GF-D8 (cell line): ENCODE results near the gene METTL1.
"Not testable (repeated sequence)": the region's sequence is repeated elsewhere in the genome, so short reads cannot be mapped to it uniquely, and the experiment has no call there.

Experiments
- DNase-seq: peaks from one replicate; lab custom pipeline; 2025; lab: John Stamatoyannopoulos, UW

Gene METTL1

DNA sequence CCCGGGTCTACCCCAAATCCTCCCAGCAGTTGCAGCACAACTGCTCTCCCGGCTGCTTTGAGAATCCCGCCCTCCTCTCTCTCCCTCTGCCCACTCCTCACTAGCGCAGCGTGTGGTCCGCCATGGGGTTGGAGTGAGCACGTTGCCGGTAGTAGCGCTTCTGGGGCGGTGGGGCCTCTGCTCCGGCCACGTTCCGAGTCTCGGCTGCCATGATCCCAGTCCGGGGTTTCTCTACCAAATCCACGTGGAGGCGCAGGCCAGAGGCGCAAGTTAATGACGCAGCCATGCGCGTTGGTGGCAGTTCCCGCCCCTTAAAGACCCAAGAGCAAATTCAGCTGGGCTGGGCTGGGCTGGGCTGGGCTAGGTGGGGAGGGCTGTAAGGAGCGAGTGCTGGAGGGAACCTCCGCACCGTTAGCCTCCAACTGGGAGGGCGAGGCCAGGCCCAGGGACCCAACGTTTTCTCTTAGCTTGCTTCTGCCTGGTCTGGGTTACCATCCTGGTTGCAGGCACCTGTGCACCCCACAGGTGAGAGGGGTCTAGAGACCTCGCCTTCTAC is at the start of gene METTL1:
TSS of gene METTL1 (minus strand) at position 233 of the 556 bp plus-strand sequence. CDS start at position 211, 22 bp downstream.
- DNase-seq: peak; percentile 88

DNA sequence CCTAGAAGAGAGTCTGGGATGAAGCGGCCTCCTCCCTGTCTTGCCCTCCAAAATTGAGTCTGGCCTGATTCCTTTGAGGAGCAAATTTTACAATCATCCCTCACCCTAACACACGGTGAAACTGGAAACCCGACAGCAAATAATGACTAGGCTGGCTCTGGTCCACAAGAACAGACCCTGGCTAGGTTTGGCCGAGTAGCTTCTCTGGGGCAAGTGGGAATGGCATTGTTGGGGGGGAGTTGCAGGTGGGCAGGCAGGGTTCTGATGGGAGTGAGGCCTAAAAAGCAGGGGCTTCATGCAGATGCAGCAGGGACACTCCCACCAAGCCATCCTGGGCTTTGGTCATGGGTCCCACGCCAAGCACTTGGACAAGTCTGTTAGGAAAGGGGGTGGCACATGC is 49.1 kb upstream of the METTL1 start:
- not testable (repeated sequence) for DNase-seq

DNA sequence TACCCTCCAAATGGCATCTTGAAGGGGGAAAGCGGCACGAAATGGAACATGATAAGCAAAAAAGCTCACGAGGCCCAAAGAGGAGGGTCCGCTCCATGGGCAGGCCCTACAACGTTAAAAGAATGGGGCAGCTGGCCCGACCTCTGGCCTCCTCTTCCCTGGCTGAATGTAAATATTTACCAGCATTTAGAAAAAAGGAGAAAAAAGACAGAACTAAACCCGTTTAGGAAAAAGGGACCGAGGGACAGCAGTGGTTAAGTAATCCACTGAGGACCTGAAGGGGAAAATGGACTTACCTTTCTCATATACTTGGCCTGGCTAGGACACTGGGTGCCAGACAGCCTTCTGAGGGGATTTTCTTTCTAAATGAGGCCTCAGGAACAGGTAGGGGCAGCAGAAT is 48.2 kb upstream of the METTL1 start:
- DNase-seq: not testable (repeated sequence)

DNA sequence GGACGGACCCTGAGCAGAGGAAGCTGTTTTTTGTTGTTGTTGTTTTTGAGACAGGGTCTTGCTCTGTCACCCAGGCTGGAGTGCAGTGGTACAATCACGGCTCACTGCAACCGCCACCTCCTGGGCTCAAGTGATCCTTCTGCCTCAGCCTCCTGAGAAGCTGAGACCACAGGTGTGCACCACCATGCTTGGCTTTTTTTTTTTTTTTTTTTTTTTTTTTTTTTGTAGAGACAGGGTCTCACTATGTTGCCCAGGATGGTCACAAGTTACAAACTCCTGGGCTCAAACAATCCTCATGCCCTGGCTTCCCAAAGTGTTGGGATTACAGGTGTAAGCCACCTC is 46.1 kb upstream of the METTL1 start:
- not testable (repeated sequence) for DNase-seq

DNA sequence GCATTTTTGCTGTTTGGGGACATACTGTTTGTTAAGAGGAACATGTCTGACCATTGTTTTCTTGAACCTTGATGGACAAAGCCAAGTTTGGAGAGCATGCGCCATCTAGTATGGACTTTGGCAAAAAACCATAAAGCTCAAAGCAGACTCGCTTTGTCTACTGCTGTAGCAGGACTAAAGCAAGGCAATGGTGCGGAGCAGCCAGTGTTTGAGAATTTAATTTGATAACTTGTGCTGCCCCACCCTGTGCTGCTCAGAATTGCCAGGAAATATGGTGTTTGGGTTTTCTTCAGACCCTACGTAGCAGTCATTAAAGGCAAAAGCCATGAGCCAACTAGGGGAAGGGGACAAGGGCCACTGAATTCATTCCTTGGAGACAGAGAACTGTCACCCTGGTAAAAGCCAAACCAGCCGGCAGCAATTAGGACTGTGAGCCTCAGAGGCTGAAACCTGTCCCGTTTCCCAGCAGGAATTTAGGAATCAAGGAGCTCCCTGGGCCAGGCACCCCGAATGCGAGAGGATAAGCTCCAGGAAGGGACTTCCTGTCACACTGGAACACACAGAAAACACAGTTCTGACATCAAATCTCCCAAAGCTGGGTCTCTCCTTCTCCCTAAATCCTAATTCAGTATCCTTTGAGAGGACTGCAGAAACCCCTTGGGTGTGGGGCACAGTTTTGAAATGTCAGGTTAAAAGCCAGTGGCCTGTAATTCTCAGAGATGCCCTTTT is 45.5 kb upstream of the METTL1 start:
- no peak for DNase-seq

DNA sequence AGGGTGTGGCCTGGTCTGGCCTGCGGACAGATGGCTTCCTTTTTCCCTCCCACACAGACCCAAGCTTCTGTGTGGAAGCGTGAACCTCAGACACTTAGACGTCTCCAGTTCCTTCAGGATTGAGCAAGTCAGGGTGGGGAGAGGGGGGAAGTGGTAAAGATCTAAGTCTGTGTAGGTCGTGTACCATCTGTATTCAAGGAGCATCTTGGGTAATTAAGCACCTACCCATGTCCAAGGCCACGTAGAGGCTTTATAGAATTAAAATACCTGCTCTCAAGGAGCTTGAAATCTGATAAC is 44.9 kb upstream of the METTL1 start:
- peak; percentile 90 for DNase-seq

DNA sequence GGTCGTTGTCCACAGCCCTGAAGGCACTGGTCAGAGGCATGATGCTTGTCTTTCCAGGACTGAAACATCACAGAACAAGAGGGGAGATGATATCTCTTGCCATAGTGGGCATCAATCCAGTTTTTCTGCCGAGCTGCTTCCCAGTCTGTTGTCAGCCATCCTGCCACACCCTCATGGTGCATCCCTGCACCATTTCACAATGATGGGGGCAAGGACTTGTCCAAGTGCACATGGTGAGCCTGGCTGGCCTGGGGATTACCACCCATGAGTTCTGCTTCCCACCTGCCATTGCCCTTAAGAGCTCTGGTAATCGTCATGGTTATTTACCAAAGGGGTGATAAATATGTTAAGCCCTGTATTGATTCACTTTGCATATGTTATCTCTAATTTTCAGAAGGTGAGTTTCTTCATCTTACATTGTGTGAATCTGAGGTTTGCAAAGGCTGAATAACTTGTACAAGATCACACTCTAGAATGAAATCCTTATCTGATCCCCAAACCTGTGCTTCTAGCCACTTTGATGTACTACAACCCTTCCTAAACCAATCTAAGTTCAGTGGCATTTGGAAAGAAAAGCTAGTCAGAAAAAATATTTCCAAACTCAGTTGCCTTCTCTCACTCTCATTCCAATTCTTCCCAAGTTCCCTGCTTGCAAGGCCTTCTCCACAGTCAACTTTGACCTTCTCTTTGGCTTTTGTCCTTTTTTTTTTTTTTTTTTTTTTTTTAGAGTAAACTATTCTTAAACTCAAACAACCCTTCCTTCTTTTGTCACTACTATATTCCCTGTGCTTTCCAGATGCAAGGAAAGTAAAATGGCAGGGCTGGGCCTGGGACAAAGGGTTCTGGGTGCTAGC is 44.3 kb upstream of the METTL1 start:
- no peak for DNase-seq

DNA sequence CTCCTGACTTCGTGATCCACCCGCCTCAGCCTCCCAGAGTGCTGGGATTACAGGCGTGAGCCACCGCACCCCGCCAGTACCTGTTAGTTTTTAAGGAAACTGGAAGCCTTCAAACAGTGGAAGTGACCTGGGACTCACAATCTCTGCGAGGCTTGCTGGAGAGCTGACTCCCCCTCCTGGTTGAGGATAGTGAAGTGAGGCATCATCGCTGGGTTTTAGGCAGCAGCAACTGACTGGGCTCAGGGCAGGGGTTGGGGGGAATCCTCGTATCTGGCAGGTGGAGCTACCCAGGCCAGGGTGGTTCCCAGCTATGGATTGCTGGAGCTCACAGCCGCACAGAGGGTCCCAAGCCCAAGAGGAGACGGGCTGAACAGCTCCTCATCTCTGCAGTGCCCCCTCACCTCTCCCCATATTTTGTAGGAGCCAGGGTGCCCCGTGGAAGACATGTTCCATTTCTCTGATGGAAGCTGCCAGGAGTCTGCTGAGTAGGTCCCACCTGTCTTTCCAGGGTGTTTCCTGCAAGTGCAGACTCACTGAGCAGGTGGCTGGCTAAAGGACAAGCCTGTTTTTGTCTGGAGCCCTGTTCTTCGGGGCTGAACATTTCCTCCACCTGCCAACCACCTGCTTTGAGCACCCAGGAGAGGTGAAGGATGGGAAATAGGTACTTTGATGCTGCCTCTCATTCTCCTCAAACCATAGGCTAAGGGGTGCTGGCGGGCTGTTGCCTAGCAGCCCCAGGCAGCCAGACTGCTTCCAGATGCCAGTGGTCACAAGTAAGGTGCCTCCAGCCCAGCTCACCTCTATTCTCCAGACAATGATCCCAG is 43.5 kb upstream of the METTL1 start:
- DNase-seq: no peak

DNA sequence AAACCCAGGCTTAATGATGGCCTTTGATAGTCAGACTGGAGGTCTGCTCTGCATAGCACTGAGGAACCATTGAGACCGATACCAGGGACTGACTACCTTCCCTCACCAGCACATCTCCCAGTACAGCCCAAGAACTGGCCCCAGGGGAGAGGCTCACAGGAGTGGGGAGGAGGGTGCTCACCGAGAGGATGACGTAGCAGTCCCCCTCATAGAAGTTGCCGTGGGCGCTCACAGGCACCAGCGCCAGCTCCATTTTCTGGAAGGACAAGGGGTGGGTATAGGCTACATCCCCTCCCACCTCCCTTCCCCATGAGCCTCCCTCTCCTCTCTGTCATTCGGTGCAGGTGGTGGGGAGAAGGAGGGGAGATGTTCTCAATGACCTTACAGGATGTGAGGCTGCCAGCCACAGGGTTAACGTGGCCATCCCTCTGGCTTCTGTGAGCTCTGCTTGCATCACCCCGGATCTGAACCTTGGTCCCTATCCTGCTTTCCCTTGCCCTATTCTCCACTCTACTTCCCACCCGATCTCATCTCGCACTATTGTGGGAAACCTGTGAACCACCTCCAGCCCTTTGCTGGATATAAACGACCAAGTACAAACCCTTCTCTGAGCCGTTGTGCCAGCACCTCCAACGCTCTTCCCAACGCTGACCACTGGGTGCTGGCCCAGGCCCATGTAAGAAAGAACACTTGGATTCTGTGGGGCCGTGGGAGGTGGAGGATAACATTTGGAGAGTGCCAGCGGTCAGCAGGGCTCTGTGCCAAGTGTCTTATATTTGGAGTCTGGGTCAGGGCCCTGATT is 42.3 kb upstream of the METTL1 start:
- no peak for DNase-seq

DNA sequence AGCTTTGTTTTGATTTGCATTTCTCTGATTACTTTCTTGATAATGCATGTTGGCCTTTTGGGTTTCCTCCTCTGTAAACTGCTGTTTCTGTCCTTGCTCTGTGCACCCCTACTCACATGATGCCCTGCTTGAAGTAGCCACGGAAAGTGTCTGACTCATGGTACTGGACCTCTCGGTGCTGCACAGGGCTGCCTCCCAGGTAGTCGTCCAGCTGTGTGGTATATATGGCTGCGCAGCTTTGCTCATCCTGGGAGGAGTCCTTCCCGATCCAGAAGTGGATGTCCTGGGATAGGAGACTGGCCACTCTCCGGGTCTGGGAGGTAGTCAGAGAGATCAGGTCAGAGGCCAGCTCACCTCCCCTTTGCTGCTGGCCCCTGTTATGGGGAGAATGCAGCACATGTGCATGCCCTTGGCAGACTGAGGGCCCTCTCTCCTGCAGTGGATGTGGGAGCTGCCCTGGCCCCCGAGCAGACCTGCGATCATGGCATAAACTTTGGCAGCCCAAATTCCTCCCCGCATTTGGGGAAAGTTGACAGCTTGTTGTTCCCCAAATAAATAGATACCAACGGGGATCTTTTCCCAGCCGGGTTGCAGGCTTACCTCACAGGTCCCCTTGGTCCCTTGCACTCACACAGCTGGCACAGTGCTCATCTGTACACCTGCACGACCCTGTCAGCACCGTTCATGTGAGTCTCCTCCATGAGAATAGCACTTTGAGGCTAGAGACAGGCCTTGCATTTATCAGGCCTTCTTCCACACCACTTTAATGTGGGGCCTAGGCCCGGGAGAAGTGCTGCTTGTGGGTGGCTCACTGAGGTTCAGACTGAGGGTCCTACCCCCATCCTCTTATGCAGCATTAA is 41.4 kb upstream of the METTL1 start:
- DNase-seq: no peak

DNA sequence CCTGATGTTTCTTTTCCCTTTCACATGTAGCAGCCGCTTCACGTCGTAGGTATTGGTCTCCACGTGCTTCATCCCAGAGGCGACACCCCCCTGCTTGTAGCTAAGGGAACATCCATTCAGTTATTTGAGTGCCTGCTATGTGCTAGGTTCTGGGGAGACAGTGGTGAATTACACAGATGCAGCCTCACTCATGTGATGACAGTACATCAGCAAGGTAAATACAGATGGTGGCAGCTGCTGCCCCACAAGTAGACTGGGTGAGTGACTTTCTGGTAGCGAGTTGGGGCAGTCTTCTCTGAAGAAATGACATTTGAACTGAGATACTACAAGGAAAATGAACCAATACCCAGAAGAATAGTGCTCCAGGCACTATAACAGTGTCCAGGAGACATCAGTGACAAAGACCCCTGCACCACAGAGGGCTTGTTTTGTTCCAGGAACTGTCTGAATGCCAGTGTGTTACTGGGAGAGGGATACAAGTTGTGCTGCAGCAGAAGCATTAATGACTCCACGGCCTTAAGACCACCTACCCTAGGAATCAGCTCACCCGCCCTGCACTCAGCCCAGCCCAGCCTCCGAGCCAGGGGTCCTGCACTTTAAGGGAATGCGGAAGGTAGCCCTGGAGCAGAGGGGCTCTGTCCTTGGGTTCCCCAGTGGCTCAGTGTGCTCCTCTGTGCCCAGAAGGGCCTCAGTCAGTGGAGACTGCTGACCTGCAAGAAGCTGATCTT is 39.3 kb upstream of the METTL1 start:
- DNase-seq: no peak

DNA sequence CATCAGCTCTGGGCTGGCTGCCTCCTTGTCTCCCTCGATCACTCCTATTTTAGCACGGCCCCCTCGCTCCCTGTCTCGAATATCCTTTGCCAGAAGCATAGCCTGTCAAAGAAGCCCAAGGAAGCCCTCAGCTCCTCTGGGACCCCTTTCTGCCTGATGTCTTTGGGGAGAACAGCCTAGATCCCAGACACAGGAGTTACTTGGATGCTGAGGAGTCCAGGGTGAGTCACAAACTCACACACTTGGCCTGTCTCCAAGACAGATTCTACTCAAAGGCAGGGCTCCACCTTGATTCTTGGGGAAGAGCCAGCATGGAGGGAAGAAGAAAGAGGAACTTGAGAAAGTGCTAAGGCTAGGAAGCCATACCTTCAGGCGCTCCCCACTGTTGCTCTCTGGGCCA is 38.5 kb upstream of the METTL1 start:
- DNase-seq: no peak

DNA sequence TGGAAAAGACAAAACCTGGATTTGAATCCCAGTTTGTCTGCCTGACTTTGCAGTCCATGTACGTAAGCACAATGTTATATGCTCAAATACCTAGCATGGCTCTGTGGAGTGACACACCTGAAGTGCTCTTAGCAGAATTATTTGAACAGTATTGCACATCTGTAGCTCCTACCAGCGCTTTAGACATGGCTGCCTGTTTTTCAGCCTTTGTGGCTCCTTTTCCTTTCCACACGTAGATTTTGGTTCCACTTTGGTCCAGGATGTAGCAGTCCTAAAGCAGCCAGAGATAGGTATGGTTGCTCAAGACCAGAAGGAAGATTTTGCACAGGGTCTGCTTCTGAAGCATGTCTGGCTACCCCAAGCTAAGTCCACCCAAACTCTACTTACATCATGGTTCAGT is 37.5 kb upstream of the METTL1 start:
- DNase-seq: no peak

DNA sequence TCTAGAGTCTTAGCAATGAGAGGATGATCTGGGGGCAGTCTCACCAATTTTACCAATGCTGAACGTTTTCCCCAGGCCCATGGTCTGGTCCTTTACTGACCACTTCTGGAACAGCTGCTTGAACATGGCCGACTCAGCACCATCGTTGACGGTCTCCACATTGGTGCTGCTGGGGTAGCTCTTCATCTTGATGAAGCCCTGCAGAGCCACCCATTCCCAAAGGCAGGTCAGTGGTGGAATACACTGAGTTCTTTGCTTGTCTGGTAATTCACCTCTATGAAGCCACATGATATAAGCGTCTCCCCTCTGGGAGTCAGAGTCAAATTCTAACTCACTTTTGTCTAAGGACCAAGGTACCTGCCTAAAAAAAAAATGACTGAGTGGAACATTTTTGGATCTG is 36.4 kb upstream of the METTL1 start:
- no peak for DNase-seq

DNA sequence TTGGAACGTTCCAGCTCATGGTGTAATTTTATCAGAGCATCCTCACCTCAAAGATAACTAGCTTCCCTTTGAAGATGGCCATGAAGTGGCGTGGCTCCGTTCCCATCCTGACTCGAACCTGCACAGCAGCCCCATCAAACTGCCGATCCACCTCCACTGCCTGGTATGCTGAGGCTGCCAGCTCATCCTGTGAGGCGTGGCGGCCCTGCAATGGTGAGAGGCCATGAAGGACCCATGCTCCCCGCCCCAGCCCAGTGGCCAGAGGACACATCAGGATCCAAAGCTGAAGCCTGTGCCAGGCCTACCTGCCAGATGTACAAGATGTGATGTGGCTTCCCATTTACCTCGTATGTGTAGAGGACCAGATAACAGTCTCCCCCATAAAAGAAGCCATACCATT is 35.4 kb upstream of the METTL1 start:
- no peak for DNase-seq

DNA sequence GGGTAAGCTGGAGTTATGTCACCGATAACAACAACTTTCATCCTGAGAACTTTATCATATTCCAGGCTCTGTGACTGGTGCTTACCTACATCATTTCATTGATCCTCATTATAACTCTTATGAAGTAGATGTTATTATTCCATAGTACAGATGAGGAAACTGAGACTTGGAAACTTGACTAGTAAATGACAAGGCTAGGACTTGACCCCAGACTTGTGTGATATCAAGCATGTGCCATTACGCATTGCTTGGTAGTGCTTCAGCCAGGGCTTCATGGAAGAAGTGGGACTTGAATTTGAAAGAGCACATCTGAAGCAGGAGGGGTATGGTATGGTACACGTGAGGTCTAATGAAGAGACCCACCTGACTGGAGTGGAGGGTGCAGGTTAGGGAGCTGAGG is 34.8 kb upstream of the METTL1 start:
- DNase-seq: no peak

DNA sequence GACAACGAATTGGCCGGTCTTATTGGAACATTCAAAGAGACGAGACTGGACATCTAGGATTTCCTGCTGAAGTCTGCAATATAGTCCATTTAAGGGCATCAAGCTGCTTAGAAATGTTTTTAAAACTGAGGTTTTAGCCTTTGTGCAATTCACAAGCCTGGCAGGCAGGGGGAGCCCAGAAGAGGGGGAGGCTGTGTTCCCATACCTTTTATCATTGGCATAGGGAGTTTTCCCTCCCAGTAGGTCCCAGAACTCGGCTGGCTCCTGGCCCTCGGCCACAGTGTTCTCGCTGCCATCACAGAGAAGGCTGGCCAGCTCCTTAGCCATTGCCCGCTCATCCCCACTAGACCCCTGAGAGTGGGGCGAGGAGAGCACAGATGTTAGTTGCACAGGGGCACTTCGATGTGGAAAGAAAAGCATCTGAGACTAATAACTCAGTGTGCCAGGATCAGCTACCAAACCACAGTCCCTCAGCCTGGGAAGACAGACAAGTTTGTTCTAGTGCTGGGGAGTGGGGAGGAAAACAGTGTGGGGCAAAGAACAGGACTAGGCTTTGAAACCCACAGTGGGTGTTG is 31.5 kb upstream of the METTL1 start:
- DNase-seq: no peak

DNA sequence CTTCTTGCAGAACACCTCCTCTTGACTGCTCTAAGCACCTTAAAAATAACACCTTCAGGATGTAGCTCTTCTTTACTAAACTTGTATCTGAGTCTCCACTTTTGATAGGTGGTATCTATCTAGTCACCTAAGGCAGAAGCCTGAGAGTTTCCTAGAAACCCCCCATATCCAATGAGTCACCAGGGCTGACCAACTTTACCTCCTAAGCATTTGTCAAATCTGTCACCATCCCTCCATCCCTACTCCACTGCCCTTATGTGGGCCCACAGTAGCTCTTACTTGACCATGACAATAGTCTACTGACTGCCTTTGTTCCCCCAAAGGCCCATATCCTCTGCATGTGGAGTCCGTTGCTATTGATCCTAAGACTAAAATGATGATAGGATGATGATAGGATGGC is 30.7 kb upstream of the METTL1 start:
- no peak for DNase-seq

DNA sequence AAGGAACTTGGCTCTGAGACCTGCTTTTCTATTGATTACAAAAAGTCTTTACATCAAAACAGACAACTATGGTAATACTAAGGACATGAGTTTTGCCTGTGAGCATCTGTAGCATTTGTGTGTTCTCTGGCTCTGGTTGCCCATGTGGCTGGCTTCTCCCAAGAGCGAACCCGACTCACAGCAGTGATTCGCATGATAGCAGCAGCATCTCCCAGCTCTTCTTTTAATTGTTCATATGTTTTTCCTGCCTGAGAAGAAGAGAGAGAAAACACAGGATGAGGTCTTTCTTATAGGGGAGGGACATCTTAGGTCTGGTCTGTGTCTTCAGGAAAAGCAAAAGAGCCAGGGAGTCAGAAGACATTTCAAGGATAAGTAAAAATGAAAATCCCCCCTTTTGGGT is 29.1 kb upstream of the METTL1 start:
- DNase-seq: no peak

DNA sequence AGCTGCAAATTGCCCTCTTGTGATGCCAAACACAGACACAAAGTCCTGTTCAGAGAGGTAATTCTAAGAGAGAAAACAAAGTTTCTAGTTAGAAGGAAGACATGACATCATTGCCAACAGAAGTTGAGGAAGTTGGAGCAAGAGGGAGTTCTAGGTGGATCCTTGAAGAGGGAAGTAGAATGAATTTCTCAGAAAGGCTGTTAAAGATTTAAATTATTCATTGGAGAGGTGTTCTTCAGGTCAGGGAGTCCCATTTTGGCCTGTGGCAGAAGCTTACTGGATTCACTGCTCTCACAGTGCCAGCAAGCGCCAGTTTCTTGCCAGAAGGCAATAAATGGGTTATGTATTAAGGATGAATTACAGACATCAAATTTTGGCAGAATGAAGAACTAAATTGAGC is 26.0 kb upstream of the METTL1 start:
- DNase-seq: peak; percentile 56
